HEK293 (cell line): ENCODE results near the gene MTARC2.

ENCODE experiments used
- CTCF ChIA-PET: fragments of 350-600 bp; formaldehyde crosslinking; extraction: SDS; loops from one replicate; lab custom pipeline; 2021; ENCODE audit warnings: antibody characterized with exemption; lab: Yijun Ruan, JAX
- POLR2A ChIA-PET: fragments of 300-600 bp; formaldehyde crosslinking; extraction: SDS; loops from one replicate; lab custom pipeline; 2020; ENCODE audit warnings: antibody characterized with exemption, inconsistent platforms; lab: Yijun Ruan, JAX
- H3K27ac ChIP-seq: fragments of 200-500 bp; sonication (Bioruptor generic); 2 replicates; pipeline ENCODE4 v1.5.1; 2014; ENCODE audit warnings: low read depth, low read length, control low read depth, inconsistent platforms; ENCODE audit errors: extremely low read depth
- H3K36me3 ChIP-seq, 2 experiments: fragments of 200-500 bp in 1 of 2; sonication (Bioruptor generic) in 1 of 2; 1 replicate in 1 of 2; 2 replicates in 1 of 2; pipeline ENCODE4 v1.5.1; 2014 to 2017; ENCODE audit warnings: inconsistent platforms in 2 of 2, low read length in 2 of 2; ENCODE audit not compliant: control insufficient read depth in 2 of 2, insufficient read depth in 1 of 2
- H3K4me1 ChIP-seq: fragments of 200-500 bp; sonication (Bioruptor generic); 2 replicates; pipeline ENCODE4 v1.5.1; 2014; ENCODE audit warnings: mild to moderate bottlenecking, low read length, inconsistent platforms; ENCODE audit not compliant: control insufficient read depth, insufficient read depth
- H3K4me3 ChIP-seq: 2 replicates; pipeline ENCODE4 v1.5.1; 2011; ENCODE audit warnings: low read depth, mild to moderate bottlenecking, control low read depth, low read length, moderate library complexity
- H3K9me3 ChIP-seq: fragments of 200-500 bp; sonication (Bioruptor generic); 2 replicates; pipeline ENCODE4 v1.5.1; 2014; ENCODE audit warnings: low read depth, low read length, inconsistent platforms; ENCODE audit not compliant: control insufficient read depth, insufficient read depth
- FEZF1 ChIP-seq: fragments of 450-650 bp; formaldehyde crosslinking; IDR thresholded peaks from 2 replicates; pipeline ENCODE4 v1.5.1; 2016; ENCODE audit warnings: missing biosample characterization, missing genetic modification characterization
- GLIS2 ChIP-seq: fragments of 450-650 bp; formaldehyde crosslinking; IDR thresholded peaks from 2 replicates; pipeline ENCODE4 v1.5.1; 2016; ENCODE audit warnings: missing biosample characterization, missing genetic modification characterization
- INSM2 ChIP-seq: fragments of 450-650 bp; formaldehyde crosslinking; IDR thresholded peaks from 2 replicates; pipeline ENCODE4 v1.5.1; 2016; ENCODE audit warnings: missing biosample characterization, missing genetic modification characterization
- PRDM4 ChIP-seq: fragments of 450-650 bp; formaldehyde crosslinking; IDR thresholded peaks from 2 replicates; pipeline ENCODE4 v1.5.1; 2017; ENCODE audit warnings: missing biosample characterization, missing genetic modification characterization
- SALL2 ChIP-seq: fragments of 450-650 bp; formaldehyde crosslinking; IDR thresholded peaks from 2 replicates; pipeline ENCODE4 v1.5.0; 2017; ENCODE audit warnings: missing biosample characterization, mild to moderate bottlenecking, missing genetic modification characterization, borderline replicate concordance
- SP7 ChIP-seq: fragments of 450-650 bp; formaldehyde crosslinking; IDR thresholded peaks from 2 replicates; pipeline ENCODE4 v1.5.1; 2016; ENCODE audit warnings: missing biosample characterization, missing genetic modification characterization
- ZBTB49 ChIP-seq: fragments of 450-650 bp; formaldehyde crosslinking; IDR thresholded peaks from 2 replicates; pipeline ENCODE4 v1.5.1; 2016; ENCODE audit warnings: missing biosample characterization, missing genetic modification characterization, low read depth
- ZBTB8A ChIP-seq: fragments of 450-650 bp; formaldehyde crosslinking; IDR thresholded peaks from 2 replicates; pipeline ENCODE4 v1.5.1; 2016; ENCODE audit warnings: missing biosample characterization, missing genetic modification characterization
- ZFHX2 ChIP-seq: fragments of 450-650 bp; formaldehyde crosslinking; conservative IDR thresholded peaks from 2 replicates; pipeline ENCODE4 v1.5.1; 2016; ENCODE audit warnings: missing biosample characterization, missing genetic modification characterization
- ZFP37 ChIP-seq: fragments of 450-650 bp; formaldehyde crosslinking; IDR thresholded peaks from 2 replicates; pipeline ENCODE4 v1.5.1; 2016; ENCODE audit warnings: missing biosample characterization, missing genetic modification characterization
- ZIC2 ChIP-seq: fragments of 450-650 bp; formaldehyde crosslinking; IDR thresholded peaks from 2 replicates; pipeline ENCODE4 v1.5.1; 2016; ENCODE audit warnings: missing biosample characterization, missing genetic modification characterization
- ZNF112 ChIP-seq: fragments of 450-650 bp; formaldehyde crosslinking; IDR thresholded peaks from 2 replicates; pipeline ENCODE4 v1.5.0; 2017; ENCODE audit warnings: missing biosample characterization, missing genetic modification characterization
- ZNF157 ChIP-seq: fragments of 450-650 bp; formaldehyde crosslinking; IDR thresholded peaks from 2 replicates; pipeline ENCODE4 v1.5.1; 2016; ENCODE audit warnings: missing biosample characterization, missing genetic modification characterization
- ZNF223 ChIP-seq: fragments of 450-650 bp; formaldehyde crosslinking; IDR thresholded peaks from 2 replicates; pipeline ENCODE4 v1.5.1; 2016; ENCODE audit warnings: missing biosample characterization, missing genetic modification characterization
- ZNF280D ChIP-seq: fragments of 450-650 bp; formaldehyde crosslinking; IDR thresholded peaks from 2 replicates; pipeline ENCODE4 v1.5.1; 2016; ENCODE audit warnings: missing biosample characterization, missing genetic modification characterization
- ZNF335 ChIP-seq: fragments of 450-650 bp; formaldehyde crosslinking; conservative IDR thresholded peaks from 2 replicates; pipeline ENCODE4 v1.5.1; 2016; ENCODE audit warnings: missing biosample characterization, missing genetic modification characterization
- ZNF341 ChIP-seq: fragments of 450-650 bp; formaldehyde crosslinking; IDR thresholded peaks from 2 replicates; pipeline ENCODE4; 2016; ENCODE audit warnings: low read depth, missing biosample characterization, missing genetic modification characterization
- ZNF37A ChIP-seq: fragments of 450-650 bp; IDR thresholded peaks from 2 replicates; pipeline ENCODE4 v1.5.1; 2018; ENCODE audit warnings: missing biosample characterization, missing genetic modification characterization
- ZNF391 ChIP-seq: fragments of 450-650 bp; formaldehyde crosslinking; IDR thresholded peaks from 2 replicates; pipeline ENCODE4 v1.5.1; 2016; ENCODE audit warnings: low read depth, missing biosample characterization, missing genetic modification characterization, borderline replicate concordance
- ZNF449 ChIP-seq: fragments of 450-650 bp; formaldehyde crosslinking; IDR thresholded peaks from 2 replicates; pipeline ENCODE4 v1.5.1; 2017; ENCODE audit warnings: missing biosample characterization, mild to moderate bottlenecking, missing genetic modification characterization, moderate library complexity
- ZNF561 ChIP-seq: fragments of 450-650 bp; IDR thresholded peaks from 2 replicates; pipeline ENCODE4 v1.5.1; 2018; ENCODE audit warnings: missing biosample characterization, missing genetic modification characterization, borderline replicate concordance
- ZNF701 ChIP-seq: fragments of 450-650 bp; formaldehyde crosslinking; IDR thresholded peaks from 2 replicates; pipeline ENCODE4 v1.5.1; 2016; ENCODE audit warnings: missing biosample characterization, missing genetic modification characterization

The MTARC2 gene

GRCh38 chr1:220807726-220808125 is 59.6 kb downstream of the MTARC2 start (continued):
- TF ChIP-seq ZBTB49 (no peak), FEZF1 (no peak), ZNF391 (tag by site-specific recombination) (no peak), ZNF341 (no peak)
- TF ChIP-seq, all 188 proteins: peak for 0

GRCh38 chr1:220808345-220809186 is 60.4 kb downstream of the MTARC2 start:
- H3K9me3 ChIP-seq = no peaks in the 10 kb centered on the region
- H3K4me1 ChIP-seq = no peaks in the 10 kb centered on the region
- no peak for TF ChIP-seq ZNF280D (tag by site-specific recombination)
- TF ChIP-seq ZFHX2 (tag by site-specific recombination) = 0 out of 2 replicates have a peak, but pooled peaks have one; percentile 9
- TF ChIP-seq SP7 = 0 out of 2 replicates have a peak, but pooled peaks have one; percentile 25
- TF ChIP-seq ZNF223 (tag by site-specific recombination) = no peak
- peak; percentile 84 for TF ChIP-seq ZIC2 (tag by site-specific recombination)
- no peak overlapping the region for H3K27ac ChIP-seq
- POLR2A ChIA-PET = no interaction called here
- CTCF ChIA-PET = interaction anchor here (0.7 to 3.0 kb wide), 4 partner anchors 206 to 1336 kb away, joined by 3 to 20 read pairs (median 3); no protein-coding TSS in a partner anchor
- no peak overlapping the region for H3K4me3 ChIP-seq
- peaks cover 0 to 44% of the 10 kb centered on the region in 2 experiments; a peak in 1 of 3 replicates for H3K36me3 ChIP-seq

GRCh38 chr1:220809187-220809550 is 61.0 kb downstream of the MTARC2 start:
- Histone ChIP-seq H3K4me1 (no peaks in the 10 kb centered on the region), H3K4me3 (no peak overlapping the region), H3K36me3 (peaks cover 0 to 48% of the 10 kb centered on the region in 2 experiments; a peak in 1 of 3 replicates), H3K9me3 (no peaks in the 10 kb centered on the region), H3K27ac (no peak overlapping the region)
- CTCF ChIA-PET = interaction anchor here (0.7 to 3.0 kb wide), 3 partner anchors 205 to 1295 kb away, joined by 3 to 20 read pairs (median 3); no protein-coding TSS in a partner anchor
- POLR2A ChIA-PET = no interaction called here
- TF ChIP-seq ZNF449 (tag by site-specific recombination) (no peak), ZFP37 (tag by site-specific recombination) (no peak), ZNF335 (tag by site-specific recombination) (no peak), INSM2 (tag by site-specific recombination) (no peak), ZNF112 (tag by site-specific recombination) (no peak), GLIS2 (tag by site-specific recombination) (no peak), ZBTB8A (tag by site-specific recombination) (no peak), ZNF701 (no peak), PRDM4 (tag by site-specific recombination) (no peak), FEZF1 (no peak), SALL2 (tag by site-specific recombination) (no peak), ZNF157 (no peak), ZNF561 (no peak), ZNF37A (no peak)
